Chondrocyte (in vitro differentiated cells): ENCODE results near the gene ME2. TPM values are rescaled to one million over a fixed set of nuclear protein-coding genes. Genes with fewer than 3 reads are reported as not detected.
A peak's percentile ranks its signal among the peaks of the same experiment; 100 is the strongest.

Experiments used
- DNase-seq: peaks from one replicate; pipeline ENCODE4 v3.0.0; 2021; ENCODE audit warnings: mixed read lengths, low spot score
- H3K27ac Mint-ChIP-seq: one replicate; pipeline ENCODE4 v1.8.0; 2021; ENCODE audit warnings: mild to moderate bottlenecking, moderate library complexity, mixed read lengths; ENCODE audit not compliant: unreplicated experiment
- H3K27me3 Mint-ChIP-seq: 2 replicates; pipeline ENCODE4 v1.8.0; 2021; ENCODE audit warnings: low read depth, mixed read lengths
- H3K36me3 Mint-ChIP-seq: 2 replicates; pipeline ENCODE4 v1.8.0; 2021; ENCODE audit warnings: low read depth, mixed read lengths
- H3K4me1 Mint-ChIP-seq: 2 replicates; pipeline ENCODE4 v1.8.0; 2021; ENCODE audit warnings: low read depth, mild to moderate bottlenecking, mixed read lengths
- H3K4me3 Mint-ChIP-seq: one replicate; pipeline ENCODE4 v1.8.0; 2021; ENCODE audit warnings: mild to moderate bottlenecking, moderate library complexity, mixed read lengths; ENCODE audit not compliant: unreplicated experiment
- H3K9me3 Mint-ChIP-seq: 2 replicates; pipeline ENCODE4 v1.8.0; 2021; ENCODE audit warnings: low read depth, mixed read lengths
- CTCF ChIP-seq: fragments of 200-600 bp; sonication (generic); IDR thresholded peaks from 2 replicates; pipeline ENCODE4 v1.5.0; 2021; ENCODE audit warnings: antibody characterized with exemption, mild to moderate bottlenecking, moderate library complexity
- total RNA-seq: library from RNA; stranded (reverse); gene quantifications from 3 replicates; pipeline ENCODE4 v1.2.1, GENCODE V29; 2021

ME2 gene
- total RNA-seq, 1 donor from 2014 or later: 29.9 TPM

- Mint-ChIP-seq H3K4me3 (no peak overlapping the region), H3K27ac (no peak overlapping the region), H3K9me3 (peaks cover 5% of the 10 kb centered on the region), H3K36me3 (peaks cover 27% of the 10 kb centered on the region), H3K4me1 (no peaks in the 10 kb centered on the region), H3K27me3 (no peaks in the 10 kb centered on the region)
- DNase-seq: no peak
- no peak for TF ChIP-seq CTCF
These were observed 32.1 kb downstream of the ME2 start for GRCh38 chr18:50911006-50911405.

- no peak for DNase-seq
- H3K36me3 Mint-ChIP-seq: peaks cover 20% of the 10 kb centered on the region
These were observed 38.1 kb downstream of the ME2 start for GRCh38 chr18:50917021-50917420.

GRCh38 chr18:50918153-50918552 lies 39.2 kb downstream of the ME2 start:
- Mint-ChIP-seq H3K9me3 (no peaks in the 10 kb centered on the region), H3K4me3 (no peak overlapping the region), H3K27ac (no peak overlapping the region), H3K27me3 (no peaks in the 10 kb centered on the region), H3K4me1 (peaks cover 14% of the 10 kb centered on the region), H3K36me3 (peaks cover 21% of the 10 kb centered on the region)
- no peak for DNase-seq
- TF ChIP-seq CTCF: no peak

More at GRCh38 chr18:50917021-50917420, 38.1 kb downstream of the ME2 start:
- no peak for TF ChIP-seq CTCF
- Mint-ChIP-seq H3K9me3 (no peaks in the 10 kb centered on the region), H3K27ac (peak overlapping the region; percentile 61), H3K27me3 (no peaks in the 10 kb centered on the region), H3K4me1 (peaks cover 14% of the 10 kb centered on the region), H3K4me3 (no peak overlapping the region)

- Mint-ChIP-seq H3K27ac (no peak overlapping the region), H3K9me3 (peaks cover 9% of the 10 kb centered on the region), H3K36me3 (peaks cover 28% of the 10 kb centered on the region), H3K27me3 (no peaks in the 10 kb centered on the region), H3K4me3 (no peak overlapping the region), H3K4me1 (no peaks in the 10 kb centered on the region)
- no peak for DNase-seq
- no peak for TF ChIP-seq CTCF
These were observed 45.5 kb downstream of the ME2 start for GRCh38 chr18:50924372-50924771.

GRCh38 chr18:50926521-50926920 lies 47.6 kb downstream of the ME2 start:
- Mint-ChIP-seq H3K9me3 (peaks cover 9% of the 10 kb centered on the region), H3K27ac (no peak overlapping the region), H3K27me3 (no peaks in the 10 kb centered on the region), H3K4me3 (no peak overlapping the region), H3K4me1 (no peaks in the 10 kb centered on the region), H3K36me3 (peaks cover 23% of the 10 kb centered on the region)
- no peak for TF ChIP-seq CTCF
- DNase-seq: no peak
